Large intestine (tissue), 3 donors: Measurements from ENCODE around the gene ZNF575. TPM values are rescaled to one million over a fixed set of nuclear protein-coding genes. Genes with fewer than 3 reads are reported as not detected.

Source experiments
- DNase-seq, 2 donors: peaks; one replicate each; pipeline versions ENCODE4 v3.0.0 to v3.0.0-alpha.2; 2013
- H3K27ac ChIP-seq: one replicate; pipeline ENCODE4 v1.5.1; 2013; ENCODE audit warnings: low read length
- H3K27me3 ChIP-seq: 2 replicates; pipeline ENCODE4 v1.6.1; 2013; ENCODE audit warnings: low read length; ENCODE audit not compliant: control insufficient read depth, insufficient read depth
- H3K36me3 ChIP-seq: 2 replicates; pipeline ENCODE4 v1.6.1; 2013; ENCODE audit warnings: low read length; ENCODE audit not compliant: control insufficient read depth, insufficient read depth
- H3K4me1 ChIP-seq: one replicate; pipeline ENCODE4 v1.6.1; 2013; ENCODE audit warnings: low read length; ENCODE audit not compliant: control insufficient read depth, insufficient read depth
- H3K4me3 ChIP-seq: one replicate; pipeline ENCODE4 v1.5.1; 2013; ENCODE audit warnings: low read length
- H3K9me3 ChIP-seq: one replicate; pipeline ENCODE4 v1.6.1; 2013; ENCODE audit warnings: mild to moderate bottlenecking, low read depth, low read length, moderate library complexity; ENCODE audit not compliant: control insufficient read depth
- WGBS: methylation state at CpG from one replicate; pipeline ENCODE4 v1.1.5; 2013; ENCODE audit warnings: low lambda C conversion rate; ENCODE audit not compliant: insufficient coverage; 5-methylcytosine and 5-hydroxymethylcytosine counted together
- polyA plus RNA-seq: library from polyadenylated mRNA; unstranded; fragments of 120-200 nt; gene quantifications from one replicate; pipeline ENCODE4 v1.2.1, GENCODE V29; 2013

The ZNF575 gene
- polyA plus RNA-seq, 1 donor = 4.0 TPM

DNA sequence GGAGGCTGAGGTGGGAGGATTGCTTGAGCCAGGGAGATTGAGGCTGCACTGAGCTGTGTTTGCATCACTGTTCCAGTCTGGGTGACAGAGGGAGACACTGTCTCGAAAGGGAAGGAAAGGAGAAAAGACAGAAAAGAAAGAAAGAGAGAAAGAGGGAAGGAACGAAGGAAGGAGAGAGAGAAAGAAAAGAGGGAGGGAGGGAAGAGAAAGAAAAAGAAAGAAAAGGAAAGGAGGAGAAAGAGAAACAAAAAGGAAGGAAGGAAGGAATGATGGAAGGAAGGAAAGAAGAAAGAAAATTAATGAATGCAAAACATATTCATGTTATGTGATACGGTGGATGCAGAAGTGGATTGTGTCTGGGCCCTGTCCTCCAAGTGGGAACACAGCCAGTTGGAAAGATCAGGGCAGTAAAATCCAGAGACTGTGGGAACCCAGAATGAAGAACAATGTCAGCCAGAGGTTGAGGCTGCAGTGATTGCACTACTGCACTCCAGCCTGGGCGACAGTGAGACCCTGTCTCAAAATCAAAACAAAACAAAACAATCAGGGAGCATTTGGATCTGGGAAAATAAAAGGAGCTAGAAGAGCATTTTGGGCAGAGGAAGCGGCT is 34.6 kb upstream of the ZNF575 start:
- H3K4me1 ChIP-seq = peaks cover 18% of the 10 kb centered on the region
- H3K9me3 ChIP-seq = no peaks in the 10 kb centered on the region
- no peaks in the 10 kb centered on the region for H3K27me3 ChIP-seq
- WGBS = 89% methylated on average over 4 of the region's 5 CpGs
- H3K27ac ChIP-seq = peak overlapping the region; percentile 17
- H3K4me3 ChIP-seq = no peak overlapping the region
- no peak for DNase-seq
- H3K36me3 ChIP-seq = peaks cover 44% of the 10 kb centered on the region

DNA sequence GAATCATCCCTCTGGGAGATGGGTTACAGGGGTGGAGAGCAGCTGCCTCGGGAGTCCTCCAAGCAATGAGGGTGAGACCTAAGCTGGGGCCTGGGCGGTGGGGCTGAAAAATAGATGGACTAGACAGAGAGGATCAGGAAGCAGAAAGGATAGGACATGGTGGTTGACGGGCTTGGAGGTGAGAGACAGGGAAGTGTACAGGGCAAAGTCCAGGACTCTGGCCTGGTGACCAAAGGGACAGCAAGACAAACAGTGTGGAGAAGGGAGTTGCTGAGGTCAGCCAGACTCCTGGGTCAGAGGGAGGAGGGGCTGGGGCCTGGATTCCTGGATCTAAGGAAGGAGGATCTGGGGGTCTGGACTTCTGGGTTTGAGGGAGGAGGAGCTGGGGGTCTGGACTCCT is 33.9 kb upstream of the ZNF575 start:
- Histone ChIP-seq H3K27ac (peak overlapping the region; percentile 17), H3K36me3 (peaks cover 41% of the 10 kb centered on the region), H3K9me3 (no peaks in the 10 kb centered on the region), H3K27me3 (no peaks in the 10 kb centered on the region), H3K4me3 (no peak overlapping the region), H3K4me1 (peaks cover 18% of the 10 kb centered on the region)
- DNase-seq = peak; percentile 65 to 73
- WGBS = 33% methylated on average over 1 of the region's 3 CpGs

DNA sequence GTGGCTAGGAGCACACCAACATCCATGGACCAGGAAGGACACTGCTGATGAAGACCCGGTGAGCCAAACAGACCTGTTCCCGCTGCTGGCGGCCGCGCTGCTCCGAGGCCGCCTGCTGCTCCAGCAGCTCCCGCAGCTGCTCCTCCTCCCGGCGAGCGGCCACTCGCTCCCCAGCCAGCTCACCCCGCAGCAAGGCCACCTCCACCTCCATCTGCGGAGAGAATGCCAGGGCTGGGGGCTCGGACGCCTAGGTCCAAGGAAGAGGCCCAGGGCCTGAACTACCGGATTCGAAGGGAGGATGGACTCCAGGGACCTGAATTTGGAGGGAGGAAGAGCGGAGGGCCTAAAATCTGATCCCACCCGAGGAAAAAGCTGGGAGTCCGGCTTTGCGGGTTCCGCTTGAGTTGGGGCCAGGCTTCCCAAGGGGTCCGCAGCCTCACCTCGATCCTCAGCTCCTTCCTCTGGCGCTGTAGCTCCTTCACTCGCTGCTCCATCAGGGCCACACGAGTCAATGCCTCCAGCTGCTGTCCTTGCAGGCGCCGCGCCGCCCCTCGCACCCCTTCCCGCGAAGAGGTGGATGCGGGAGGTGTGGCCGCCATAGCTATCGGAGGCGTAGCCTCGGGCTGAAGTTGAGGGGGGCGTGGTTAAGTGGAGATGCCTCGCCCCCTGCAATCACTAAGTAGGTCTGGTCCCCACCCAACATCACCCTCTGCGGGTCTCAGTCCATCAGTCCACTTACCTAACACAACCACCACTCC is 31.1 kb upstream of the ZNF575 start:
- Histone ChIP-seq H3K9me3 (no peaks in the 10 kb centered on the region), H3K4me1 (peaks cover 21% of the 10 kb centered on the region), H3K36me3 (peaks cover 25% of the 10 kb centered on the region), H3K4me3 (no peak overlapping the region), H3K27me3 (no peaks in the 10 kb centered on the region), H3K27ac (no peak overlapping the region)
- WGBS = 0% methylated on average over 1 of the region's 43 CpGs
- peak; percentile 14 to 46 for DNase-seq

DNA sequence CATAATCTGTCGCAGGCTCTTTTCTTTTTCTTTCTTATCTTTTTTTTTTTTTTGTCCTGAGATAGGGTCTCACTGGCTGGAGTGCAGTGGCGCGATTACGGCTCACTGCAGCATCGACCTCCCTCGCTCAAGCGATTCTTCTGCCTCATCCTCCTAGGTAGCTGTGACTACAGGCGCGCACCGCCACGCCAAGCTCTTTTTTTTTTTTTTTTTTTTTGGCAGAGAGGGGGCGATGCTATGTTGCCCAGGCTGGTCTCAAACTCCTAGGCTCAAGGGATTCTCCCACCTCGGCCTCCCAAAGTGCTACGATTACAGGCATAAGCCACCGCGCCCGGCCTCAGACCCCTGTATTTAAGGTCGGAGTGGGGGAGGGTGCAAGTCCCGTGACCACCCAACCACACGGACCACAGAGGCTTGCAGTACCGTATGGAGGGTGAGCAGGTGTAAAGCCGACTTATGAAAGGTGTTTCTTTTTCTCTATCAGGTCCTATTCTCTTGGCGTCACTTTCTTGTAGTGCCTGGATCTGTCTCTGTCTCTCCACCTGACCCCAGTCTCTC is 30.5 kb upstream of the ZNF575 start:
- Histone ChIP-seq H3K27ac (no peak overlapping the region), H3K27me3 (no peaks in the 10 kb centered on the region), H3K4me1 (peaks cover 21% of the 10 kb centered on the region), H3K4me3 (no peak overlapping the region), H3K9me3 (no peaks in the 10 kb centered on the region), H3K36me3 (peaks cover 18% of the 10 kb centered on the region)
- 50% methylated on average over 2 of the region's 23 CpGs for WGBS
- DNase-seq = no peak

DNA sequence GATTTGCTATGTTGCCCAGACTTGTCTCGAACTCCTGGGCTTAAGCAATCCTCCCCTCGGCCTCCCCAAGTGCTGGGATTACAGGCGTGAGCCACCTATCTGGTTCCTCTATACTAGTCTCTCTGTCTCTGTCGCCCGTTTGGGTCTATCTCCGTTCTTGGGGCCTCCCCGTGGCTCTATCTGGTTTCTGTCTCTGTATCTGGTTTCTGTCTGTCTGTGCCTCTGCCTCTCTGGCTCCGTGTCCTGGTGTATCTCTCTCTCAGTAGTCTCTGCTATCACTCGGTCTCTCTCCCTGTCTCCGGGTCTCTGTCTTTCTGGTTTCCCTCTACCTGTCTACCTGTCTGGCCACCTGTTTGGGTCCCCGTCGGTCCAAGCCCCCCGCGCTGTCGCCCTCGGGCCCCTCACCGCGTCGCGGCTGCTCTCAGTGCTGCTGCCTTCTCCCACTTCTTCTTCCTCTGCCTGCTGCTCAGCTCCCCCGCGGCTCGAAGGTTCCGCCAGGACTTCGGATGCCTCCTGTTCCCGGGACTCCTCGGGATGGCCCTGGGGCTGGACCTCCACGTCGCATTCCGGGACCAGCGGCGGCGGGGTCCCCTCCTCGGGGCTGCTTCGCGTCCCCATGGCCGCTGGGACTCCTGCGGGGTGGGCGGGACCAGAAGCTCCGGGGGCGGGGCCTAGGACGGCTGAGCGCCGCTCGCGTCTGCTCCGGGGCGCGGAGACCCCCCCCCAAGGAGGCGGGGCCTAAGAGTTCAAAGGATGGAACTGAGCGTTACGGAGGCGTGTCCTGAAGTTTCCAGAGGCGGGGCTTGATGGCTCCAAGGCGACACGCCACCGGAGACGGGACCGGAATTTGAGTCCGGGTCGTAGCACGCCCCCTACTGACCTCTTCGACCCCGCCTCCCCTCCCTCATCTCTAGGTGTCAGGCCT is 29.2 kb upstream of the ZNF575 start:
- H3K4me3 ChIP-seq = peak overlapping the region; percentile 90
- H3K36me3 ChIP-seq = peaks cover 22% of the 10 kb centered on the region
- peak overlapping the region; percentile 96 for H3K27ac ChIP-seq
- H3K9me3 ChIP-seq = no peaks in the 10 kb centered on the region
- DNase-seq = peak; percentile 96
- WGBS = 0% methylated on average over 2 of the region's 64 CpGs
- no peaks in the 10 kb centered on the region for H3K27me3 ChIP-seq
- H3K4me1 ChIP-seq = peaks cover 24% of the 10 kb centered on the region

DNA sequence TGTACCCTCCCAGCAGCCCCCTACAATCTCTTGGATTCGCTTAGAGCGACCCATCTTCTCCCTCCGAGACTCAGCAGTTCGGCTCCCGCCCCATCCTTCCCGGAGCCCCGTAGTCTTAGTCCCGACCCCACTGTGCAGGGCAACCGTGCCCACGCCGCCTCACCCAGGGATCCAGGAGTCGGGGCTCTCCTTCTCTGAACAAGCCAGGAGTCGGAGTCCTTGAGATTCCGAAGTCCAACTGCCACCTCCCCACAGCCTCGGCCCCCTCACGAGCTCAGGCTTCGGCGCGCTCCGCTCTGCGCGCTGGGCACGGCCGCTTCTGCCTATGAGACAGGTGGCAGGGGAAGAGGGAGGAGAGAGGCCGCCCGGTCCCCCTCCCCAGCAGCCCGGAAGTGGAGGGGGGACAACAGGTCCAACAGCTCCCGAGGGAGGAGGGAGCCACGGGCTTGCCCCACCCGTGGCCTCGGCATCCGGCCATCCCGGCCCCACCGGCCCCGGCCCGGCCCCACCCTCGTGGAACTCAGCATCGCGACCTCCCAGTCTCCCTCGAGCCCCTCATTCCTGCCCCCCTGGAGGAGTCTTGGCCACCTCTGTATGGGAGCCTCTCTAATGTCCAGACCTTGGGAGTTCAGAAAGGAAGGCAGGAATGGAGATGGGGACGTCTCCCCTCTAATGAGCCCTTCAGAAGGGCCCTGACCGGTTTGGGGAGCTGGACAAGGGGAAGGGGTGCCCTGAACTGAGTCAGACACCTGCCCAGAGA is 28.4 kb upstream of the ZNF575 start, which contains the start of gene PHLDB3:
Gene PHLDB3, minus strand, starts transcription at position 321 of the 760 bp plus-strand sequence. CDS start 628 bp downstream, outside the sequence.
- WGBS = no CpG with 5 or more reads among the region's 42 CpGs
- Histone ChIP-seq H3K4me1 (peaks cover 21% of the 10 kb centered on the region), H3K36me3 (peaks cover 24% of the 10 kb centered on the region), H3K9me3 (no peaks in the 10 kb centered on the region), H3K27ac (peak within 1 kb of the TSS; percentile 96), H3K27me3 (no peaks in the 10 kb centered on the region), H3K4me3 (peak within 1 kb of the TSS; percentile 90)
- peak; percentile 68 to 78 for DNase-seq

DNA sequence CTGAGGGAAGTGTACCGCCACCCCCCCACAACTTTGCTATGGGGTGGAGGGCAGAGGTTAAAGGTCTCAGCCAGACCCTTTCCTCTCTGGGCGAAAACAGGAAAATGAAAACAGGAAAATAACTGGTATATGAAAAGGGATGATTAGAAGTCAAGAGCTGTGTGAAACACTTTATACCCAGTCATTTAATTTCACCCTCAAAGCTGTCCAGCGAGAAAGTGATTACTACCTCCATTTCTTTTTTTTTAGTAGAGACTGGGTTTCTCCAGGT is 27.9 kb upstream of the ZNF575 start:
- Histone ChIP-seq H3K9me3 (no peaks in the 10 kb centered on the region), H3K36me3 (peaks cover 29% of the 10 kb centered on the region), H3K4me1 (peaks cover 21% of the 10 kb centered on the region), H3K27me3 (no peaks in the 10 kb centered on the region), H3K4me3 (peak overlapping the region; percentile 90), H3K27ac (peak overlapping the region; percentile 94)
- DNase-seq = no peak
- WGBS = no CpG with 5 or more reads among the region's 3 CpGs

DNA sequence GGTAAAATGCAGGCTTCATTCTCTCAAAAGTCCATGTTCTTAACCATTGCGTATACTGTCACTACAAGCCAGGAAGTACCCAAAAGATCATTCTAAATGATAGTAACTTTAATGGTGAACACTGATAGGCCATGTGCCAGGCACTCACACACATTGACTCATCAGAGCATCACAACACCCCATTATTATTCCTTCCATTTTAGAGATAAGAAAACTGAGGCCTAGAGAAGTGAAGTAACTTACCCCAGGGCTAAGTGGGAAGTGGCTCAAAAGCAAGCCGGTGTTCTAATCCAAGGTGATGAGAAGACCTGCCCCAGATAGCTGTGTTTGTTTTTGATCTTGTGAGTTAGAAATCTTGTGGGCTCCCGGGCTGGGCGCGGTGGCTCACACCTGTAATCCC is 27.0 kb upstream of the ZNF575 start:
- Histone ChIP-seq H3K27ac (no peak overlapping the region), H3K4me3 (no peak overlapping the region), H3K27me3 (no peaks in the 10 kb centered on the region), H3K36me3 (peaks cover 37% of the 10 kb centered on the region), H3K4me1 (peaks cover 21% of the 10 kb centered on the region), H3K9me3 (no peaks in the 10 kb centered on the region)
- DNase-seq = no peak
- no CpG with 5 or more reads among the region's 5 CpGs for WGBS

DNA sequence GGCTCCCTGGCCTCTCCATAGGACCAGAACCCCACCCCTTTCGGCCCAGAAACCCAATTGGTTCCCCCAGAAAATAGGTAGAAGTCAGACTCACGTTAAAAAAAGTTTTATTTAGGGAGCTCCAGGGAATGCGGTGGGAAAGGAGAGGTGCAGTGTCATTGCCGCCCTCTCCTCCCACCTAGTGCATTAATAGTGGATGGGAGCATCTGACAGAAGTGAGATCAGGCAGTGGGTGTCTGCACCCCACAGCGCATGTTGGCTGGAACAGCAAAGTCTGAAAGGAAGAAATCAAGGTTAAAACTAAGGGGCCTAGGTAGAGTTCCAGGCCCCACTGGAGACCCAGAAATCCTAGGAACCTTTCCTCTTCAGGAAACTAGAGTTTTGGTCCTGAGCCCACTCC is 26.4 kb upstream of the ZNF575 start:
- WGBS = no CpG with 5 or more reads among the region's 5 CpGs
- Histone ChIP-seq H3K27ac (no peak overlapping the region), H3K27me3 (no peaks in the 10 kb centered on the region), H3K9me3 (no peaks in the 10 kb centered on the region), H3K36me3 (peaks cover 38% of the 10 kb centered on the region), H3K4me1 (peaks cover 21% of the 10 kb centered on the region), H3K4me3 (no peak overlapping the region)
- no peak for DNase-seq
